GM23338 (cell line): ENCODE measurements around the gene SRGN. TPM values are rescaled to one million over a fixed set of nuclear protein-coding genes. Genes with fewer than 3 reads are reported as not detected.

Source experiments
- ATAC-seq: fragments of 200-7000 bp; cut with Tn5 transposase; 3 replicates; pipeline ENCODE4 v1.9.1; 2020
- DNase-seq: peaks from one replicate; pipeline ENCODE4 v3.0.0-alpha.2; 2015; ENCODE audit warnings: low spot score
- H2AFZ ChIP-seq: fragments of 200-600 bp; sonication (generic); 2 replicates; pipeline ENCODE4 v1.8.0; 2016; ENCODE audit warnings: antibody characterized with exemption, mild to moderate bottlenecking, moderate library complexity
- H3F3A ChIP-seq: fragments of 200-600 bp; sonication (generic); replicated peaks from 2 replicates; pipeline ENCODE4 v1.8.0; 2017; ENCODE audit warnings: antibody characterized with exemption, mixed run types, low read depth
- H3K27ac ChIP-seq: fragments of 200-600 bp; sonication (generic); 2 replicates; pipeline ENCODE4 v1.6.1; 2016; ENCODE audit warnings: low read depth
- H3K27me3 ChIP-seq: fragments of 200-600 bp; sonication (generic); 2 replicates; pipeline ENCODE4 v1.8.0; 2016; ENCODE audit warnings: mild to moderate bottlenecking, mixed run types, moderate library complexity; ENCODE audit not compliant: insufficient read depth
- H3K36me3 ChIP-seq: fragments of 200-600 bp; sonication (generic); 2 replicates; pipeline ENCODE4 v1.8.0; 2016; ENCODE audit warnings: mild to moderate bottlenecking; ENCODE audit not compliant: insufficient read depth
- H3K4me1 ChIP-seq: fragments of 200-600 bp; sonication (generic); 2 replicates; pipeline ENCODE4 v1.8.0; 2016; ENCODE audit warnings: mild to moderate bottlenecking, moderate library complexity; ENCODE audit not compliant: insufficient read depth
- H3K4me2 ChIP-seq: fragments of 200-600 bp; sonication (generic); 2 replicates; pipeline ENCODE4 v1.7.1; 2017; ENCODE audit warnings: mixed run types
- H3K4me3 ChIP-seq: fragments of 200-600 bp; sonication (generic); 2 replicates; pipeline ENCODE4 v1.6.1; 2016; ENCODE audit warnings: mixed run types
- H3K79me2 ChIP-seq: fragments of 200-600 bp; sonication (generic); replicated peaks from 2 replicates; pipeline ENCODE4 v1.8.0; 2017; ENCODE audit warnings: mild to moderate bottlenecking; ENCODE audit not compliant: insufficient read depth
- H3K9me2 ChIP-seq: fragments of 200-600 bp; sonication (generic); 2 replicates; pipeline ENCODE4 v1.8.0; 2017; ENCODE audit not compliant: insufficient read depth
- H4K20me1 ChIP-seq: fragments of 200-600 bp; sonication (generic); replicated peaks from 2 replicates; pipeline ENCODE4 v1.8.0; 2017; ENCODE audit warnings: mild to moderate bottlenecking; ENCODE audit not compliant: insufficient read depth
- H3K27ac Mint-ChIP-seq: 2 replicates; pipeline ENCODE4 v1.8.0; 2020; ENCODE audit warnings: inconsistent platforms, mild to moderate bottlenecking, moderate library complexity, mixed read lengths
- H3K27me3 Mint-ChIP-seq: 3 replicates; pipeline ENCODE4 v1.8.0; 2022; ENCODE audit warnings: low read depth, mild to moderate bottlenecking, moderate library complexity, mixed read lengths, inconsistent platforms; ENCODE audit not compliant: insufficient read depth, poor library complexity
- H3K36me3 Mint-ChIP-seq: 3 replicates; pipeline ENCODE4 v1.8.0; 2021; ENCODE audit warnings: low read depth, mild to moderate bottlenecking, inconsistent platforms, moderate library complexity, mixed read lengths
- H3K4me1 Mint-ChIP-seq: 3 replicates; pipeline ENCODE4 v1.8.0; 2020; ENCODE audit warnings: mild to moderate bottlenecking, inconsistent platforms, mixed read lengths
- H3K4me3 Mint-ChIP-seq: 3 replicates; pipeline ENCODE4 v1.8.0; 2021; ENCODE audit warnings: moderate library complexity, mild to moderate bottlenecking, inconsistent platforms, mixed read lengths
- H3K9me3 Mint-ChIP-seq: 3 replicates; pipeline ENCODE4 v1.8.0; 2020; ENCODE audit warnings: moderate library complexity, mild to moderate bottlenecking, inconsistent platforms, mixed read lengths
- CTCF ChIP-seq, 2 experiments: fragments of 200-600 bp in 1 of 2; sonication (generic) in 1 of 2; conservative IDR thresholded peaks; 2 replicates each; pipeline versions ENCODE4 v1.5.1 to v1.6.1; 2016 to 2017; ENCODE audit warnings: antibody characterized with exemption in 2 of 2, low read depth in 2 of 2, mild to moderate bottlenecking in 2 of 2, moderate library complexity in 1 of 2
- EZH2 ChIP-seq: fragments of 200-600 bp; sonication (generic); IDR thresholded peaks from one replicate; pipeline ENCODE4 v1.8.0; 2017; ENCODE audit warnings: antibody characterized with exemption, mild to moderate bottlenecking, low read depth; ENCODE audit not compliant: unreplicated experiment
- EZH2phosphoT487 ChIP-seq: fragments of 200-600 bp; sonication (generic); IDR thresholded peaks from one replicate; pipeline ENCODE4 v1.8.1; 2018; ENCODE audit warnings: antibody characterized with exemption; ENCODE audit not compliant: unreplicated experiment
- JUNB ChIP-seq: IDR thresholded peaks from one replicate; pipeline ENCODE4 v1.6.1; 2016; ENCODE audit warnings: antibody characterized with exemption; ENCODE audit not compliant: unreplicated experiment
- POLR2AphosphoS5 ChIP-seq: IDR thresholded peaks from 2 replicates; pipeline ENCODE4 v1.6.1; 2016; ENCODE audit warnings: antibody characterized with exemption, low read depth
- ZNF114 ChIP-seq: fragments of 250-450 bp; sonication (Bioruptor Pico); IDR thresholded peaks from 2 replicates; pipeline ENCODE4 v1.5.0; 2020; ENCODE audit warnings: mild to moderate bottlenecking, moderate library complexity
- polyA plus RNA-seq: library from polyadenylated mRNA; unstranded; fragments of >200 nt; fragmentation: Nextera tagmentation; extraction: Ambion mirVana; gene quantifications from 2 replicates; pipeline ENCODE4 v1.2.1, GENCODE V29; 2016
- total RNA-seq: library from RNA; depleted of rRNA; stranded (reverse); fragments of >200 nt; shearing (Covaris generic); gene quantifications from 2 replicates; pipeline ENCODE4 v1.2.3, GENCODE V29; 2014

SRGN gene
- total and polyA plus RNA-seq, 2 experiments from 2014 or later: not detected

GRCh38 chr10:69092959-69093850 is 5.3 kb downstream of the SRGN start:
- H3K9me2 ChIP-seq: no peaks in the 10 kb centered on the region
- DNase-seq: peak; percentile 88
- H4K20me1 ChIP-seq: no peaks in the 10 kb centered on the region
- TF ChIP-seq POLR2AphosphoS5: no peak
- peak; percentile 90 to 91 for TF ChIP-seq CTCF (conservative IDR thresholded peaks at IDR 0.05; ENCODE audit: low read depth in 2 of 2)
- TF ChIP-seq EZH2phosphoT487: no peak
- no peak for TF ChIP-seq ZNF114 (CRISPR knock-in tag)
- H3K4me2 ChIP-seq: no peak overlapping the region
- H3K27ac Mint-ChIP-seq: no peak overlapping the region
- H3K36me3 ChIP-seq: no peaks in the 10 kb centered on the region
- H3K4me1 Mint-ChIP-seq: no peaks in the 10 kb centered on the region
- no peaks in the 10 kb centered on the region for H3K36me3 Mint-ChIP-seq
- peak; percentile 97 for ATAC-seq
- H3F3A ChIP-seq: no peaks in the 10 kb centered on the region
- H3K79me2 ChIP-seq: no peaks in the 10 kb centered on the region
- no peaks in the 10 kb centered on the region for H3K4me1 ChIP-seq
- H3K27ac ChIP-seq: no peak overlapping the region
- H2AFZ ChIP-seq: no peak overlapping the region; the same call in 1 of the 2 replicates
- H3K9me3 Mint-ChIP-seq: no peaks in the 10 kb centered on the region
- no peak overlapping the region for H3K4me3 Mint-ChIP-seq
- H3K27me3 ChIP-seq: no peaks in the 10 kb centered on the region
- no peak overlapping the region for H3K4me3 ChIP-seq
- no peaks in the 10 kb centered on the region for H3K27me3 Mint-ChIP-seq

GRCh38 chr10:69093933-69094332 is 6.0 kb downstream of the SRGN start:
- Histone ChIP-seq H3K79me2 (no peaks in the 10 kb centered on the region), H3K4me3 (no peak overlapping the region), H3F3A (no peaks in the 10 kb centered on the region), H2AFZ (no peak overlapping the region), H3K27ac (no peak overlapping the region), H3K36me3 (no peaks in the 10 kb centered on the region), H3K4me1 (no peaks in the 10 kb centered on the region), H3K27me3 (no peaks in the 10 kb centered on the region), H3K4me2 (no peak overlapping the region), H3K9me2 (no peaks in the 10 kb centered on the region), H4K20me1 (no peaks in the 10 kb centered on the region)
- Mint-ChIP-seq H3K4me3 (no peak overlapping the region), H3K27ac (no peak overlapping the region), H3K36me3 (no peaks in the 10 kb centered on the region), H3K9me3 (no peaks in the 10 kb centered on the region), H3K4me1 (no peaks in the 10 kb centered on the region), H3K27me3 (no peaks in the 10 kb centered on the region)
- ATAC-seq (peak; percentile 34; the same call in 2 of the 3 replicates), DNase-seq (no peak)
- peak in 1 of 2 experiments; percentile 33; a peak in 2 of 4 replicates for TF ChIP-seq CTCF (conservative IDR thresholded peaks at IDR 0.05; ENCODE audit: low read depth in 2 of 2)
- TF ChIP-seq ZNF114 (CRISPR knock-in tag): no peak
- TF ChIP-seq EZH2: no peak
- TF ChIP-seq JUNB: no peak
